Measurements from ENCODE around the gene NUBPL.
"Not testable (repeated sequence)": the region's sequence is repeated elsewhere in the genome, so short reads cannot be mapped to it uniquely, and the experiment has no call there.

Gene NUBPL

GRCh38 chr14:31578266-31578665 is 17.1 kb downstream of the NUBPL start:
- no peak for DNase-seq (ENCODE audit: low read depth, low spot score)

- DNase-seq (ENCODE audit: low read depth, low spot score) = no peak
Observed at GRCh38 chr14:31578792-31579501, 17.7 kb downstream of the NUBPL start.

GRCh38 chr14:31580234-31580633 is 19.0 kb downstream of the NUBPL start:
- no peak for DNase-seq (ENCODE audit: low read depth, low spot score)

- no peak for DNase-seq (ENCODE audit: low read depth, low spot score)
Observed at GRCh38 chr14:31582286-31582691, 21.1 kb downstream of the NUBPL start.

GRCh38 chr14:31582836-31583452 is 21.7 kb downstream of the NUBPL start:
- DNase-seq (ENCODE audit: low read depth, low spot score) = no peak

GRCh38 chr14:31590206-31590605 is 29.0 kb downstream of the NUBPL start:
- DNase-seq (ENCODE audit: low read depth, low spot score) = no peak

GRCh38 chr14:31592122-31592521 is 30.9 kb downstream of the NUBPL start:
- DNase-seq (ENCODE audit: low read depth, low spot score) = no peak

- DNase-seq (ENCODE audit: low read depth, low spot score) = no peak
Observed at GRCh38 chr14:31592631-31593030, 31.4 kb downstream of the NUBPL start.

- no peak for DNase-seq (ENCODE audit: low read depth, low spot score)
Observed at GRCh38 chr14:31596342-31597095, 35.3 kb downstream of the NUBPL start.

GRCh38 chr14:31605702-31606101 is 44.5 kb downstream of the NUBPL start:
- DNase-seq (ENCODE audit: low read depth, low spot score) = no peak

- DNase-seq (ENCODE audit: low read depth, low spot score) = no peak
Observed at GRCh38 chr14:31611778-31612433, 50.7 kb downstream of the NUBPL start.

GRCh38 chr14:31613188-31613587 is 52.0 kb downstream of the NUBPL start:
- DNase-seq (ENCODE audit: low read depth, low spot score) = no peak

GRCh38 chr14:31618884-31619283 is 57.7 kb downstream of the NUBPL start:
- not testable (repeated sequence) for DNase-seq (ENCODE audit: low read depth, low spot score)

GRCh38 chr14:31619440-31619839 is 58.2 kb downstream of the NUBPL start:
- no peak for DNase-seq (ENCODE audit: low read depth, low spot score)

GRCh38 chr14:31620898-31621297 is 59.7 kb downstream of the NUBPL start:
- DNase-seq (ENCODE audit: low read depth, low spot score) = not testable (repeated sequence)

GRCh38 chr14:31622060-31622459 is 60.9 kb downstream of the NUBPL start:
- DNase-seq (ENCODE audit: low read depth, low spot score) = no peak

- DNase-seq (ENCODE audit: low read depth, low spot score) = not testable (repeated sequence)
Observed at GRCh38 chr14:31652900-31653299, 91.7 kb downstream of the NUBPL start.

GRCh38 chr14:31657917-31658316 is 96.7 kb downstream of the NUBPL start:
- no peak for DNase-seq (ENCODE audit: low read depth, low spot score)

GRCh38 chr14:31659278-31659677 is 98.1 kb downstream of the NUBPL start:
- DNase-seq (ENCODE audit: low read depth, low spot score) = no peak

GRCh38 chr14:31660191-31660590 is 99.0 kb downstream of the NUBPL start:
- DNase-seq (ENCODE audit: low read depth, low spot score) = no peak

- no peak for DNase-seq (ENCODE audit: low read depth, low spot score)
Observed at GRCh38 chr14:31660728-31661127, 99.5 kb downstream of the NUBPL start.

- DNase-seq (ENCODE audit: low read depth, low spot score) = no peak
Observed at GRCh38 chr14:31668348-31668747, 107.1 kb downstream of the NUBPL start.
